GM23248 (cell line): ENCODE results near the gene AGFG1. TPM values are rescaled to one million over a fixed set of nuclear protein-coding genes. Genes with fewer than 3 reads are reported as not detected.
A peak's percentile ranks its signal among the peaks of the same experiment; 100 is the strongest.

Experiments used
- DNase-seq: peaks from one replicate; pipeline ENCODE4 v3.0.0-alpha.2; 2015
- H2AFZ ChIP-seq: fragments of 200-600 bp; sonication (generic); 2 replicates; pipeline ENCODE4 v1.6.1; 2016; ENCODE audit warnings: antibody characterized with exemption
- H3F3A ChIP-seq: fragments of 200-600 bp; sonication (generic); 2 replicates; pipeline ENCODE4 v1.6.1; 2016; ENCODE audit warnings: mild to moderate bottlenecking, antibody characterized with exemption, mixed run types; ENCODE audit not compliant: insufficient read depth
- H3K27ac ChIP-seq: fragments of 200-600 bp; sonication (generic); 2 replicates; pipeline ENCODE4 v1.5.1; 2016; ENCODE audit warnings: mild to moderate bottlenecking
- H3K27me3 ChIP-seq: fragments of 200-600 bp; sonication (generic); replicated peaks from 2 replicates; pipeline ENCODE4 v1.6.1; 2016; ENCODE audit warnings: mild to moderate bottlenecking; ENCODE audit not compliant: insufficient read depth
- H3K36me3 ChIP-seq: fragments of 200-600 bp; sonication (generic); 2 replicates; pipeline ENCODE4 v1.6.1; 2016; ENCODE audit warnings: low read depth, mild to moderate bottlenecking
- H3K4me1 ChIP-seq: fragments of 200-600 bp; sonication (generic); 2 replicates; pipeline ENCODE4 v1.6.1; 2016; ENCODE audit warnings: mild to moderate bottlenecking; ENCODE audit not compliant: insufficient read depth
- H3K4me2 ChIP-seq: fragments of 200-600 bp; sonication (generic); one replicate; pipeline ENCODE4 v1.6.1; 2016; ENCODE audit warnings: mild to moderate bottlenecking; ENCODE audit not compliant: unreplicated experiment
- H3K4me3 ChIP-seq: fragments of 200-600 bp; sonication (generic); 2 replicates; pipeline ENCODE4 v1.5.1; 2016; ENCODE audit warnings: mild to moderate bottlenecking
- H3K79me2 ChIP-seq: fragments of 200-600 bp; sonication (generic); 2 replicates; pipeline ENCODE4 v1.6.1; 2016; ENCODE audit warnings: mild to moderate bottlenecking; ENCODE audit not compliant: insufficient read depth
- H3K9ac ChIP-seq: fragments of 200-600 bp; sonication (generic); 2 replicates; pipeline ENCODE4 v1.6.1; 2016; ENCODE audit warnings: mild to moderate bottlenecking
- H3K9me2 ChIP-seq: fragments of 200-600 bp; sonication (generic); 2 replicates; pipeline ENCODE4 v1.6.1; 2016; ENCODE audit warnings: mixed run types, mild to moderate bottlenecking, moderate library complexity; ENCODE audit not compliant: insufficient read depth
- H3K9me3 ChIP-seq: fragments of 200-600 bp; sonication (generic); one replicate; pipeline ENCODE4 v1.6.1; 2017; ENCODE audit warnings: low read depth
- H4K20me1 ChIP-seq: fragments of 200-600 bp; sonication (generic); 2 replicates; pipeline ENCODE4 v1.6.0; 2016; ENCODE audit not compliant: insufficient read depth
- EZH2 ChIP-seq: fragments of 200-600 bp; sonication (generic); IDR thresholded peaks from 2 replicates; pipeline ENCODE4 v1.6.1; 2018; ENCODE audit warnings: antibody characterized with exemption, mild to moderate bottlenecking; ENCODE audit not compliant: insufficient read depth, poor library complexity, severe bottlenecking
- EZH2phosphoT487 ChIP-seq: fragments of 200-600 bp; sonication (generic); IDR thresholded peaks from 2 replicates; pipeline ENCODE4 v1.6.1; 2018; ENCODE audit warnings: antibody characterized with exemption, moderate library complexity, mild to moderate bottlenecking, low read depth; ENCODE audit not compliant: insufficient read depth
- WGBS, 2 experiments: methylation state at CpG; one replicate each; pipeline ENCODE4 v1.1.6; 2015 to 2017; ENCODE audit warnings: low lambda C conversion rate in 2 of 2, low coverage in 1 of 2; ENCODE audit errors: missing lambda C conversion rate in 2 of 2; 5-methylcytosine and 5-hydroxymethylcytosine counted together
- in situ Hi-C: fragments of 300-500 bp; cut with MboI; formaldehyde crosslinking; loops from 2 replicates; pipeline ENCODE4 v1.15.0; 2020
- polyA plus RNA-seq: library from polyadenylated mRNA; unstranded; fragments of >200 nt; fragmentation: Nextera tagmentation; extraction: Ambion mirVana; gene quantifications from 2 replicates; pipeline ENCODE4 v1.2.1, GENCODE V29; 2016
- total RNA-seq: library from RNA; depleted of rRNA; stranded (reverse); fragments of >200 nt; shearing (Covaris generic); gene quantifications from 2 replicates; pipeline ENCODE4 v1.2.3, GENCODE V29; 2014

Gene AGFG1
- total and polyA plus RNA-seq, 2 experiments from 2014 or later = 16.5 to 144 TPM

DNA sequence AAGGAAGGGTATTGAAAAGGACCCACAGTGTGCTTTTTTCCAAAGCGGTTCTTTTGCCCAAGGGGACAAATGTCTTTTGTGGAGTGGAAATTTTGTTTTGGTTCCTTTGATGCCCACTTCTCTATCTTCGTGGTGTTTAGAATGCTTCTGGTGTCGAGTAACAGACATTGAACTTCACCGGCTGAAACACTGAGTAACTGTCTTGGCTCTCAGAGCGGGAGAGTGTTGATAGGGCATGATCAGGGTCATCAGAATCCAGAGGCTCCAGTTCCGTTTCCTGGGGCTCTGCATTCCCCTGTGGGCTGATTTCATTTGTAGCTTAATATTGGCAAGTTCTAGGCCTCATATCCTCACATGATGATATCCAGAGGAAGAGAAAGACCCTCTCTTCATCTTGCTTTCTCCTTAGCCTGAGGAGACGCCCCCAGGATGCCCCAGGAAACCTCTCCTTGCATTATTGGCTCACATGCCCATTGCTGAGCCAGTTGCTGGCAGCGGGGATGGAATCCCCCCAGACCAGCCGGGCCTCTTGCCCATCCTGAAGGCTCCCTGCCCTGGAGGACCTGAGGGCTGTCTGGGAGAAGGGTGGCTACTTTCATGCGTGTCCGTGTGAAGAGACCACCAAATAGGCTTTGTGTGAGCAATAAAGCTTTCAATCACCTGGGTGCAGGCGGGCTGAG lies 27.9 kb upstream of the AGFG1 start:
- Histone ChIP-seq H3K9me2 (no peaks in the 10 kb centered on the region), H3K4me3 (no peak overlapping the region), H3K4me1 (peaks cover 18% of the 10 kb centered on the region), H3K4me2 (no peak overlapping the region), H4K20me1 (no peaks in the 10 kb centered on the region), H3K9ac (no peak overlapping the region), H3K27me3 (no peaks in the 10 kb centered on the region), H3K36me3 (no peaks in the 10 kb centered on the region), H3K9me3 (no peaks in the 10 kb centered on the region), H3F3A (peaks cover 21% of the 10 kb centered on the region), H2AFZ (peak overlapping the region; percentile 38; the same call in 1 of the 2 replicates), H3K27ac (no peak overlapping the region), H3K79me2 (no peaks in the 10 kb centered on the region)
- in situ Hi-C loops = no loop called here
- DNase-seq = no peak
- WGBS, 2 experiments = 62 to 63% methylated on average over 12 of the region's 12 CpGs
- TF ChIP-seq EZH2 (no peak), EZH2phosphoT487 (no peak)

DNA sequence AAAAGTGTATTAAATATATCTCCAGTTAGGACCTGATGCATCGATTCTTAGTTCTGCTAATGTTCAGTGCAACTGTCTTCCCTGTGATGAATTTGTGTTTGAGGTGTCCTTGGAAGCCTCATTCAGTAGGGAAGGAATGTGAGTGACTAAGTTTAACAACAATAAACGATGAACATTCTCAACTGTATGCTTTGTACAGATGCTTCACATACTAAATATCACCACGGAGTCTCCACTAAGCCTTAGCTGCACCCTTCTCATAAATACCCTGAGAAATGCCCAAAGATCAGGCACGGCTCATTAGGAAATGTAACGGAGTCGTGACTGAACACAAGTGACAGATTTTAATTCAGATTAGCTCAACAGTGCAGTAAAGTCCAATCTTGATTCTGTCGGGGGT lies 24.4 kb upstream of the AGFG1 start:
- WGBS, 2 experiments = 10% methylated on average over 7 of the region's 7 CpGs
- H3K9ac ChIP-seq = peak overlapping the region; percentile 53
- H3F3A ChIP-seq = peaks cover 21% of the 10 kb centered on the region
- no peaks in the 10 kb centered on the region for H3K9me3 ChIP-seq
- peak overlapping the region; percentile 96 for H3K4me2 ChIP-seq
- H3K4me1 ChIP-seq = peaks cover 18% of the 10 kb centered on the region
- in situ Hi-C loops = no loop called here
- no peaks in the 10 kb centered on the region for H3K36me3 ChIP-seq
- H3K27me3 ChIP-seq = no peaks in the 10 kb centered on the region
- H3K9me2 ChIP-seq = no peaks in the 10 kb centered on the region
- peak; percentile 82 for DNase-seq
- no peaks in the 10 kb centered on the region for H3K79me2 ChIP-seq
- H2AFZ ChIP-seq = peak overlapping the region; percentile 84
- TF ChIP-seq EZH2phosphoT487 = no peak
- TF ChIP-seq EZH2 = no peak
- H4K20me1 ChIP-seq = no peaks in the 10 kb centered on the region
- peak overlapping the region; percentile 72 for H3K27ac ChIP-seq
- H3K4me3 ChIP-seq = peak overlapping the region; percentile 58

DNA sequence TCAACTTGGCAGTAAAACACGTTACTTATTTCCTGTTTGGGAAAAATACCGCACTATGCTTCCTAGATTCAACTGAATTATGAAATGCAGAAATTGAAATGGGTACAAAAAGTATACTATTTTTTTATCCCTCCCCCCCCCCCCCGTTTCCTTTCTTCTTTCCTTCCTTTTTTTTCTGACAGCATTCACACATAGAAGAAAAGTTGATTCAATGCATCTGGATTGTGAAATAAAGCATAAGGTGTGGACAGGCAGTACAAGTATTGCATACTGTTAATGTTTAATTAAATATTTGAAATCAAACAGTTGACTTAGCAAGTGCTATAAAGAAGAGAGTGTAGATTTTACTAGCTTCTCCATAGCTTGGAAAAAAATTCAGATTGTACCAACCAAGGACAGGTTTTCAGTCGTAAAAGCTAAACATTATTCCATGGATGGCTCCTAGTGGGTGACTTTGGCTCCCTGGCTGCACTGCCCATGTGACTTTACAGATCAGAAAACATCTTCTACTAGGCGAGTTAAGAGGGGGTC lies 21.6 kb upstream of the AGFG1 start:
- no peak for TF ChIP-seq EZH2phosphoT487
- TF ChIP-seq EZH2 = no peak
- peaks cover 21% of the 10 kb centered on the region for H3F3A ChIP-seq
- H3K36me3 ChIP-seq = no peaks in the 10 kb centered on the region
- H3K4me3 ChIP-seq = no peak overlapping the region
- no peaks in the 10 kb centered on the region for H3K9me2 ChIP-seq
- no peak overlapping the region for H3K4me2 ChIP-seq
- H3K27me3 ChIP-seq = no peaks in the 10 kb centered on the region
- H3K4me1 ChIP-seq = peaks cover 18% of the 10 kb centered on the region
- H3K9ac ChIP-seq = no peak overlapping the region
- H2AFZ ChIP-seq = no peak overlapping the region
- H3K27ac ChIP-seq = no peak overlapping the region
- H4K20me1 ChIP-seq = no peaks in the 10 kb centered on the region
- no peaks in the 10 kb centered on the region for H3K9me3 ChIP-seq
- WGBS, 2 experiments = 60 to 69% methylated on average over 5 of the region's 5 CpGs
- DNase-seq = no peak
- no peaks in the 10 kb centered on the region for H3K79me2 ChIP-seq
- in situ Hi-C loops = no loop called here

DNA sequence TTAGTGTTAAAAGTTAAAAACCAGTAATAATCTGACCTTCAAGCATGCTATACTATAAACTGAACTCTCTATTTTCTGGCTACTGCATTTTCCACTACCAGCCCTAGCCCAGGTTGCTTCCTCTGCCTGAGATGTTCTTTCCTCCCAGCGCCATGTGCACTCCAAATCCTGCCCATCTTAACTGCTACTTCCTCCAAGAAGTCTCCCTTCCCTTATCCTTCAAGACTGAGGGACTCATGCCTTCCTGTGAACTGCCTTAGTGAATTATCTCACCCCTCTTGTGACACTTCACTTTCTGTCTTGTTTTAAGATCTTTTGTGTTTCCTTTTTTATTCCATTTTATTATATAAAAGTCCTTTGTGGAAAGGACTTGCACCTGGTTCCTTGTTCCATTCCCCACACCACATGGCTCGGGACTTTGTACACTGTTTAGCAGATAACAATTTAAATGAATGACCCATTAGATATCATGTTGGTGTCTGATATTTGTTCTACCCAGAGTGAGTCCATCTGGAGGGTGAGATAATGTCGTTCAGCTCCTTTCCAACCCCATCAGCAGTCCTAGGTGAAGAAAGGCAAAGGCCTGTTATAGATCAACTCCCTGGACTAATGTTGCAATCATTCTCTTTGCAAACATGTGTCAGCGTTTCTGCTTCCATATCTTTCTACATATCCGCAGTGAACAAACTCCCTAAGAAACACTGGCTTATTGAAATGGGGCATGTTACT lies 20.9 kb upstream of the AGFG1 start:
- in situ Hi-C loops = no loop called here
- Histone ChIP-seq H4K20me1 (no peaks in the 10 kb centered on the region), H3K9me3 (no peaks in the 10 kb centered on the region), H3K4me1 (peaks cover 18% of the 10 kb centered on the region), H3K36me3 (no peaks in the 10 kb centered on the region), H3K4me2 (no peak overlapping the region), H3K27ac (no peak overlapping the region), H2AFZ (no peak overlapping the region), H3K4me3 (no peak overlapping the region), H3K9ac (no peak overlapping the region), H3K27me3 (no peaks in the 10 kb centered on the region), H3F3A (peaks cover 21% of the 10 kb centered on the region), H3K9me2 (no peaks in the 10 kb centered on the region), H3K79me2 (no peaks in the 10 kb centered on the region)
- DNase-seq = peak; percentile 59
- 36 to 43% methylated on average over 5 of the region's 5 CpGs for WGBS, 2 experiments
- TF ChIP-seq EZH2 (no peak), EZH2phosphoT487 (no peak)
